ENCODE results near the gene PRPSAP2. TPM values are rescaled to one million over a fixed set of nuclear protein-coding genes. Genes with fewer than 3 reads are reported as not detected.

The PRPSAP2 gene
- total and polyA plus RNA-seq, 8 donors, result 5.3 to 478 (median 25.0) TPM

DNA sequence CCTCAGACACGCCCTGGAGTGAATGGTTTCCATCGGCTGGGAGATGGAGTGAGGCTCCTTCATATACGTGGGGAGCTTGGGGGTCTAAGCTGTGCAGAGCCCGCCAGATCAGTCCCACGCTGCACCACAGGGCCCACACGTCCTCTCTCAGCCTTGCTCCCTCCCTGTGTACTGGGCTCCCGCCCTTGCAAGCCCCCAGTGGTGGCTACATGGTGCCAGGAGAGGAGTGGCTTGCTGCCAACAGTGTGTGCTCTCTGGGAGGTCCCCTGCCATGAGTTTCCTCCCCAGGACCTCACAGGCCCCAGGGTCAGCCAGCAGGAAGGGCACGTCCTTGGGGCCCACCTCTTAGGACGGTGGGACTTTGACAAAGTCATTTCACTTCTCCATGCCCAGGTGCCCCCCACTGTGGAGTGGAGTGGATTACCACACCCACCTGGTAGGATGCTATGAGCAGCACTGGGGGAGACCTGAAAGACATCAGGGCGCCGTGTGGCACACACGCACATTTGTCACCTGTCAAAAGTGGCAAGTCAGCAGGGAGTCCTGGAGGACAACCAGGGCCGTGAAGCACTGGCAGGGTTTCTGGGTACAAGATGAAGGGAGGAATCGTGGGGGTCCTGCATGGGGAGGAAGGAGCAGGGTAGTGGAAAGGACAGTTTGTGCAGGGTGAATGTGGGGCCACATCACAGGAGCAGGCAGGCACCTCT is 107.8 kb downstream of the PRPSAP2 start:
- no peaks in the 10 kb centered on the region for H3K27me3 ChIP-seq
- peaks cover 23 to 42% (median 36%) of the 10 kb centered on the region in 4 donors for H3K4me1 ChIP-seq
- H3K9me3 ChIP-seq, result no peaks in the 10 kb centered on the region
- no peak for TF ChIP-seq POLR2A (IDR thresholded peaks at IDR 0.05)
- TF ChIP-seq EP300 (IDR thresholded peaks at IDR 0.05), result no peak
- TF ChIP-seq POLR2AphosphoS5 (IDR thresholded peaks at IDR 0.05), result no peak
- TF ChIP-seq, protein P1, sequence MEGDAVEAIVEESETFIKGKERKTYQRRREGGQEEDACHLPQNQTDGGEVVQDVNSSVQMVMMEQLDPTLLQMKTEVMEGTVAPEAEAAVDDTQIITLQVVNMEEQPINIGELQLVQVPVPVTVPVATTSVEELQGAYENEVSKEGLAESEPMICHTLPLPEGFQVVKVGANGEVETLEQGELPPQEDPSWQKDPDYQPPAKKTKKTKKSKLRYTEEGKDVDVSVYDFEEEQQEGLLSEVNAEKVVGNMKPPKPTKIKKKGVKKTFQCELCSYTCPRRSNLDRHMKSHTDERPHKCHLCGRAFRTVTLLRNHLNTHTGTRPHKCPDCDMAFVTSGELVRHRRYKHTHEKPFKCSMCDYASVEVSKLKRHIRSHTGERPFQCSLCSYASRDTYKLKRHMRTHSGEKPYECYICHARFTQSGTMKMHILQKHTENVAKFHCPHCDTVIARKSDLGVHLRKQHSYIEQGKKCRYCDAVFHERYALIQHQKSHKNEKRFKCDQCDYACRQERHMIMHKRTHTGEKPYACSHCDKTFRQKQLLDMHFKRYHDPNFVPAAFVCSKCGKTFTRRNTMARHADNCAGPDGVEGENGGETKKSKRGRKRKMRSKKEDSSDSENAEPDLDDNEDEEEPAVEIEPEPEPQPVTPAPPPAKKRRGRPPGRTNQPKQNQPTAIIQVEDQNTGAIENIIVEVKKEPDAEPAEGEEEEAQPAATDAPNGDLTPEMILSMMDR (IDR thresholded peaks at IDR 0.05), result no peak
- H3K36me3 ChIP-seq, result peaks cover 0 to 5% (median 2%) of the 10 kb centered on the region in 4 donors
- no peak overlapping the region for H3K4me3 ChIP-seq
- no peak for DNase-seq
- intact Hi-C loops (cut with DNase I; ENCODE audit: low total_unique reads), result no loop called here
- 74 to 82% (median 78%) methylated on average over 14 of the region's 14 CpGs for WGBS, 5 donors
- no peak overlapping the region for H3K27ac ChIP-seq

DNA sequence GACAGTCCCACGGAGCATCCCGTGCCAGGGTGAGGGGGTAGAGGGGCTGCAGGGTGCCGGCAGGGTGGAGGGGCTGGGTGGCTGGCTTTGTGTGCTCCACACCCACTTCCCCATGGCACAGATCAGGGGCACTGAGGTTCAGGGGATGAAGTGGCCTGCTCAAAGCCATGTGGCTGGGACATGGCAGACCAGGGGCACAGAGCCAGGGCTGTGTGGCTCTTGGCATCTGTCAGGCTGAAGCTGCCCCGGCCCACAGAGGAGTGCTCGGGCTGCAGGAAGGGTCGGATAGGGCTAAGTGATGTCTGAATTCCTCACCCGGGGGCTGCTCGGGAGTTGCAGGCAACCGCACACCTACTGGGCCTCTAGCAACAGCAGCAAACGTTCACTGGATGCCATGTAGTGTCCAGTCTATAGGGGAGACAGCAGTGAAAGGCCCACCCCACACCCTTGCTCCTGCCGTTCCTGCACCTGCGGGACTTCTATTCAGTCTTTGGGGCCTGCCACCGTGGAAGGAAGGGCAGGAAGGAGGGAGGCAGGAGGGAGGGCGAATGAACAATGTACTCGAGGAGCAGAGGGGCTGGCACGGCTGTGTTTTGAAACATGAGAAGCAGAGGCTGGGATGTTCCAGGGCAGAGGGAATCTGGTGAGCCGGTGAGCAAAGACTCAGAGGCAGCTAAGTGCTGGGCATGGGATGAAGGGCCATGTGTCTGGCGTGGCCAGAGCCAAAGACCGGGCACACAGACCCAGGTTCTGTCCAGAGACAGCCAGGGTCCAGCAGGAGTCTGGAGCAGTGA is 109.1 kb downstream of the PRPSAP2 start:
- intact Hi-C loops (cut with DNase I; ENCODE audit: low total_unique reads), result no loop called here
- peak; percentile 55 to 69 for DNase-seq
- 42 to 62% (median 52%) methylated on average over 16 to 19 of the region's 19 CpGs for WGBS, 5 donors
- Histone ChIP-seq H3K9me3 (no peaks in the 10 kb centered on the region), H3K27ac (peak overlapping the region in 2 of 5 donors; percentile 58 to 61), H3K36me3 (peaks cover 0 to 18% (median 15%) of the 10 kb centered on the region in 4 donors), H3K27me3 (no peaks in the 10 kb centered on the region), H3K4me3 (no peak overlapping the region), H3K4me1 (peaks cover 23 to 39% (median 36%) of the 10 kb centered on the region in 4 donors)
- TF ChIP-seq EP300 (IDR thresholded peaks at IDR 0.05) (no peak), POLR2AphosphoS5 (IDR thresholded peaks at IDR 0.05) (no peak), POLR2A (IDR thresholded peaks at IDR 0.05) (no peak)
- TF ChIP-seq, protein P1 (IDR thresholded peaks at IDR 0.05), result no peak

DNA sequence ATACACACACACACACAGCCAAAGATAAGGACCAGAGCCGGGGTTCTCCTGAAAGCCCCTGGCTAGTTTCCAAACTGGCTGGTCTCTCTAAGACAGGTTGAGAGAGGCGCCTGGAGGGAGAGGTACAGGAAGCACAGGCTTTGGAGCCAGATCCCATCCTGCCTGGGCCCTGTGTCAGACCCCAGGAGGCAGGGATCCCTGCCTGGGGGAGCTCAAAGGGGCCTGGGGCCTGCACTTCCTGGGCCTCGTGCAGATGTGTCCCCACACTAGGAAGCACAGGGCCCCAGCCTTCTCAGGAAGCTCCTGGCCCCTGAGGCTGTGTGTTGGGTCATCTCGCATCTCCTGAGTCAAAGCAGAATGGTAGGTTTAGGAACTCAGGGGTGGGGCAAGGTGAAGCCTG is 110.0 kb downstream of the PRPSAP2 start:
- DNase-seq, result peak; percentile 73 to 87
- intact Hi-C loops (cut with DNase I; ENCODE audit: low total_unique reads), result no loop called here
- 25 to 54% (median 33%) methylated on average over 3 to 4 of the region's 4 CpGs for WGBS, 5 donors
- no peak overlapping the region for H3K4me3 ChIP-seq
- no peaks in the 10 kb centered on the region for H3K9me3 ChIP-seq
- TF ChIP-seq EP300 (IDR thresholded peaks at IDR 0.05), result no peak
- no peak for TF ChIP-seq POLR2AphosphoS5 (IDR thresholded peaks at IDR 0.05)
- TF ChIP-seq, protein P1 (IDR thresholded peaks at IDR 0.05), result no peak
- no peak for TF ChIP-seq POLR2A (IDR thresholded peaks at IDR 0.05)
- peaks cover 23 to 39% (median 36%) of the 10 kb centered on the region in 4 donors for H3K4me1 ChIP-seq
- peaks cover 0 to 23% (median 20%) of the 10 kb centered on the region in 4 donors for H3K36me3 ChIP-seq
- H3K27me3 ChIP-seq, result no peaks in the 10 kb centered on the region
- peak overlapping the region in 4 of 5 donors; percentile 9 to 61 (median 54) for H3K27ac ChIP-seq

DNA sequence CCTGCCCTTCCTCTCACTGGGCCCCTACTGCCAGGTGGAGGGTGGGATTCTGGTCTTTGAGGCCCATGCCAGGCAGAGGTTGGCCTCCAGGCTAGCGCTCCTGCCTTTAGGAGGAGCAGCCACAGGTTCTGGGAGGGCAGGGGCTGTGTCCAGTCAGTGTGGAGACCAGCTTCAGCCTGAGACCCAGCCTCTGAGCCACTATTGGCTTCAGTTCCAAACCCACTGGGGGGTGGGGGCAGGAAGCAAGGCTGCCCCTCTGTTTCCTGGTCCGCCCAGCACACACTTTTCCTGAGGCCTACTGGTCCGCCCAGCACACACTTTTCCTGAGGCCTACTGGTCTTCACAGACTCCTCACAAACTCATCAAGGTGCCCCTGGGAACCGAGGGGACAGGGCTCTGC is 110.4 kb downstream of the PRPSAP2 start:
- H3K27ac ChIP-seq, result peak overlapping the region in 4 of 5 donors; percentile 9 to 61 (median 38)
- peak in 1 of 2 donors; percentile 62 for DNase-seq
- 35 to 72% (median 66%) methylated on average over 3 to 4 of the region's 4 CpGs for WGBS, 5 donors
- no peak overlapping the region for H3K4me3 ChIP-seq
- TF ChIP-seq POLR2AphosphoS5 (IDR thresholded peaks at IDR 0.05) (no peak), EP300 (IDR thresholded peaks at IDR 0.05) (no peak), POLR2A (IDR thresholded peaks at IDR 0.05) (no peak)
- TF ChIP-seq, protein P1 (IDR thresholded peaks at IDR 0.05), result no peak
- no peaks in the 10 kb centered on the region for H3K9me3 ChIP-seq
- intact Hi-C loops (cut with DNase I; ENCODE audit: low total_unique reads), result no loop called here
- peaks cover 0 to 26% (median 23%) of the 10 kb centered on the region in 4 donors for H3K36me3 ChIP-seq
- H3K4me1 ChIP-seq, result peaks cover 23 to 39% (median 36%) of the 10 kb centered on the region in 4 donors
- H3K27me3 ChIP-seq, result no peaks in the 10 kb centered on the region
